Fibroblast of lung (primary cell): ENCODE results near the gene DEGS2. TPM values are rescaled to one million over a fixed set of nuclear protein-coding genes. Genes with fewer than 3 reads are reported as not detected.

Experiments used
- DNase-seq, 2 donors: peaks; one replicate each; pipeline versions ENCODE4 v3.0.0 to v3.0.0-alpha.2; 2010; ENCODE audit warnings: low read depth in 2 of 2
- H2AFZ ChIP-seq: 2 replicates; pipeline ENCODE4 v1.5.1; 2012; ENCODE audit warnings: low read length, control low read depth, inconsistent platforms
- H3K27ac ChIP-seq: 2 replicates; pipeline ENCODE4 v1.5.1; 2011; ENCODE audit warnings: low read length, control low read depth; ENCODE audit not compliant: insufficient read depth
- H3K27me3 ChIP-seq: 2 replicates; pipeline ENCODE4 v1.5.1; 2011; ENCODE audit warnings: mild to moderate bottlenecking, low read length; ENCODE audit not compliant: control insufficient read depth, insufficient read depth
- H3K36me3 ChIP-seq: 2 replicates; pipeline ENCODE4 v1.5.1; 2011; ENCODE audit warnings: low read length; ENCODE audit not compliant: control insufficient read depth, insufficient read depth
- H3K4me1 ChIP-seq: 2 replicates; pipeline ENCODE4 v1.5.1; 2011; ENCODE audit warnings: low read length; ENCODE audit not compliant: control insufficient read depth, insufficient read depth; ENCODE audit errors: extremely low read depth
- H3K4me2 ChIP-seq: 2 replicates; pipeline ENCODE4 v1.5.1; 2011; ENCODE audit warnings: low read length, control low read depth; ENCODE audit not compliant: insufficient read depth; ENCODE audit errors: extremely low read depth
- H3K4me3 ChIP-seq, 4 experiments: fragments of 200-600 bp in 1 of 4; sonication (generic) in 1 of 4; replicated peaks in 1 of 4; 2 replicates each; pipeline ENCODE4 v1.5.1; 2011 to 2016; ENCODE audit warnings: low read length in 4 of 4, low read depth in 3 of 4, mild to moderate bottlenecking in 3 of 4, control low read depth in 2 of 4, inconsistent platforms in 1 of 4, mixed read lengths in 1 of 4; ENCODE audit not compliant: insufficient read depth in 1 of 4; ENCODE audit errors: control extremely low read depth in 1 of 4
- H3K79me2 ChIP-seq: 2 replicates; pipeline ENCODE4 v1.5.1; 2012; ENCODE audit warnings: mild to moderate bottlenecking, low read length, inconsistent platforms; ENCODE audit not compliant: control insufficient read depth, insufficient read depth
- H3K9ac ChIP-seq: 2 replicates; pipeline ENCODE4 v1.5.1; 2011; ENCODE audit warnings: mild to moderate bottlenecking, low read length, control low read depth; ENCODE audit not compliant: insufficient read depth
- H3K9me3 ChIP-seq: 2 replicates; pipeline ENCODE4 v1.5.1; 2012; ENCODE audit warnings: low read depth, low read length; ENCODE audit not compliant: control insufficient read depth, insufficient read depth
- H4K20me1 ChIP-seq: 2 replicates; pipeline ENCODE4 v1.5.1; 2011; ENCODE audit warnings: low read length; ENCODE audit not compliant: control insufficient read depth, insufficient read depth; ENCODE audit errors: extremely low read depth
- EZH2 ChIP-seq: IDR thresholded peaks from 2 replicates; pipeline ENCODE4 v1.5.1; 2012; ENCODE audit warnings: low read length, control low read depth, mild to moderate bottlenecking; ENCODE audit errors: missing control alignments
- polyA plus RNA-seq, 2 donors: library from polyadenylated mRNA; depleted of rRNA in 1 of 2; stranded (reverse) in 1 of 2; unstranded in 1 of 2; fragments of >200 nt; gene quantifications; 2 replicates each; pipeline ENCODE4 v1.2.1, GENCODE V29; 2011 to 2012; ENCODE audit warnings: missing spikeins in 1 of 2
- total RNA-seq: library from RNA; depleted of rRNA; stranded (reverse); fragments of >200 nt; gene quantifications from 2 replicates; pipeline ENCODE4 v1.2.1, GENCODE V29; 2014
- TF ChIP-seq, protein P1 (sequence below), 2 donors: IDR thresholded peaks in 1 of 2; conservative IDR thresholded peaks in 1 of 2; 1 replicate in 1 of 2; 2 replicates in 1 of 2; pipeline ENCODE4 v1.5.1; 2011 to 2012; ENCODE audit warnings: low read length in 2 of 2, control low read depth in 1 of 2, inconsistent platforms in 1 of 2, low read depth in 1 of 2, mild to moderate bottlenecking in 1 of 2

Gene DEGS2
- total and polyA plus RNA-seq, 2 donors (not counting 1 experiment from before 2014, with no cell fraction given), result under 0.01 TPM; not detected in 1

DNA sequence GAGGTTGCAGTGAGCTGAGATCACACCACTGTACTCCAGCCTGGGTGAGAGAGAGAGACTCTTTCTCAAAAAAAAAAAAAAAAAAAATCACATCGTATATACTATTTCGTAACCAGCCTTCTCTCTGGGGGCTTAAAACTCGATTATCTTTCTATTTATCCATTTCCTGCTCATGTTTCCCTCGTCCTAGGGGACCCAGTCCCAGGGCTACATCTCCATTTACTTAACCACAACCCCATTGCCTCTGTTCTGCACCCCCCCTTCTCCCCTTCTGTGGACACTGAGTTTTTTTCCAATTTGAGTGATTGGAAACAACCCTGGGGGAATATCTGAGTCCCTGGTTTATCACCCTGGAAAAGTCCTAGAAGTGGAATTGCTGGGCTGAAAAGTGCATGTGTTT lies 43.3 kb upstream of the DEGS2 start:
- H3K36me3 ChIP-seq, result no peaks in the 10 kb centered on the region
- DNase-seq, result no peak
- TF ChIP-seq, protein P1, sequence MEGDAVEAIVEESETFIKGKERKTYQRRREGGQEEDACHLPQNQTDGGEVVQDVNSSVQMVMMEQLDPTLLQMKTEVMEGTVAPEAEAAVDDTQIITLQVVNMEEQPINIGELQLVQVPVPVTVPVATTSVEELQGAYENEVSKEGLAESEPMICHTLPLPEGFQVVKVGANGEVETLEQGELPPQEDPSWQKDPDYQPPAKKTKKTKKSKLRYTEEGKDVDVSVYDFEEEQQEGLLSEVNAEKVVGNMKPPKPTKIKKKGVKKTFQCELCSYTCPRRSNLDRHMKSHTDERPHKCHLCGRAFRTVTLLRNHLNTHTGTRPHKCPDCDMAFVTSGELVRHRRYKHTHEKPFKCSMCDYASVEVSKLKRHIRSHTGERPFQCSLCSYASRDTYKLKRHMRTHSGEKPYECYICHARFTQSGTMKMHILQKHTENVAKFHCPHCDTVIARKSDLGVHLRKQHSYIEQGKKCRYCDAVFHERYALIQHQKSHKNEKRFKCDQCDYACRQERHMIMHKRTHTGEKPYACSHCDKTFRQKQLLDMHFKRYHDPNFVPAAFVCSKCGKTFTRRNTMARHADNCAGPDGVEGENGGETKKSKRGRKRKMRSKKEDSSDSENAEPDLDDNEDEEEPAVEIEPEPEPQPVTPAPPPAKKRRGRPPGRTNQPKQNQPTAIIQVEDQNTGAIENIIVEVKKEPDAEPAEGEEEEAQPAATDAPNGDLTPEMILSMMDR (conservative IDR thresholded peaks at IDR 0.05 in 1 of 2, IDR thresholded peaks at IDR 0.05 in 1 of 2; ENCODE audit: low read depth in 1 of 2, low read length in 2 of 2), result no peak
- no peak for TF ChIP-seq EZH2

DNA sequence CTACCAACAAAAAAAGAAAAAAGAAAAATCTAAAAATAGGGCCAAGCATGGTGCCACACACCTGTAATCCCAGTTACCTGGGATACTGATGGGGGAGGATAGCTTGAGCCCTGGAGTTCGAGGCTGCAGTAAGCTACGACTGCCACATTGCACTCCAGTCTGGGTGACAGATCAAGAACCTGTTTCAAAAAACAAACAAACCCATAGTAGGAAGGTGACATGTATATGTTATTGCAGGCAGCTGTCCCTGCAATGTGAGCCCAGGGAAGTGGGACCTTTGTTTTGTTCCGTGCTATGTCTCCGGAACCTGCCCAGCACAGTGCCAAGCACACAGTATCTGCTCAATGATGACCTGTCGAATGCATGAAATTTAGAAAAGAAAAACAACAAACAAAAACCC lies 42.3 kb upstream of the DEGS2 start:
- H3K27me3 ChIP-seq, result no peaks in the 10 kb centered on the region
- DNase-seq, result no peak

More for the DNA sequence above, 43.3 kb upstream of the DEGS2 start:
- H3K79me2 ChIP-seq, result no peaks in the 10 kb centered on the region
- H3K9ac ChIP-seq, result no peak overlapping the region
- no peaks in the 10 kb centered on the region for H3K4me1 ChIP-seq
- H3K4me3 ChIP-seq, result no peak overlapping the region
- H3K27me3 ChIP-seq, result no peaks in the 10 kb centered on the region
- no peaks in the 10 kb centered on the region for H3K9me3 ChIP-seq
- H4K20me1 ChIP-seq, result no peaks in the 10 kb centered on the region
- H3K4me2 ChIP-seq, result no peak overlapping the region
- no peak overlapping the region for H2AFZ ChIP-seq
- H3K27ac ChIP-seq, result no peak overlapping the region

DNA sequence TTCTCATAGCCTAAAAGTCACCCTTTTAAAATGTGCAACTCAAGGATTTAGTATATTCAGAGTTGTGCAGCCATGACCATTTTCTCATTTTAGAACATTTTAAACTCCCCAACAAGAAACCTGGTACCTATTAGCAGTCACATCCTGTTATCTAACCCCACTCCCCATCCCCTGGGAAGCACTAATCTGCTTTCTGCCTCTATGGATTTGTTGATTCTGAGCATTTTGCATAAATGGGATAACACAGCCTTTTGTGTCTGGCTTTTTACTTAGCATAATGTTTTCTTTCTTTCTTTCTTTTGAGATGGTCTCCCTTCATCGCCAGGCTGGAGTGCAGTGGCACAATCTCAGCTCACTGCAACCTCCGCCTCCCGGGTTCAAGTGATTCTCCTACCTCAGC lies 40.9 kb upstream of the DEGS2 start:
- Histone ChIP-seq H3K4me2 (no peak overlapping the region), H3K27me3 (no peaks in the 10 kb centered on the region), H3K4me1 (no peaks in the 10 kb centered on the region), H3K4me3 (no peak overlapping the region), H3K27ac (no peak overlapping the region), H3K36me3 (no peaks in the 10 kb centered on the region), H3K9ac (no peak overlapping the region), H3K9me3 (no peaks in the 10 kb centered on the region), H3K79me2 (no peaks in the 10 kb centered on the region), H2AFZ (no peak overlapping the region), H4K20me1 (no peaks in the 10 kb centered on the region)
- TF ChIP-seq, protein P1 (conservative IDR thresholded peaks at IDR 0.05 in 1 of 2, IDR thresholded peaks at IDR 0.05 in 1 of 2; ENCODE audit: low read depth in 1 of 2, low read length in 2 of 2), result no peak
- no peak for TF ChIP-seq EZH2
- no peak for DNase-seq

More for the DNA sequence above, 42.3 kb upstream of the DEGS2 start:
- Histone ChIP-seq H3K4me2 (no peak overlapping the region), H3K4me1 (no peaks in the 10 kb centered on the region), H3K9me3 (no peaks in the 10 kb centered on the region), H3K79me2 (no peaks in the 10 kb centered on the region), H4K20me1 (no peaks in the 10 kb centered on the region), H3K4me3 (no peak overlapping the region), H2AFZ (no peak overlapping the region), H3K27ac (no peak overlapping the region), H3K36me3 (no peaks in the 10 kb centered on the region), H3K9ac (no peak overlapping the region)
- TF ChIP-seq EZH2, result no peak
- TF ChIP-seq, protein P1 (conservative IDR thresholded peaks at IDR 0.05 in 1 of 2, IDR thresholded peaks at IDR 0.05 in 1 of 2; ENCODE audit: low read depth in 1 of 2, low read length in 2 of 2), result no peak
